ENCODE data around the gene NFATC3.

Gene NFATC3

DNA sequence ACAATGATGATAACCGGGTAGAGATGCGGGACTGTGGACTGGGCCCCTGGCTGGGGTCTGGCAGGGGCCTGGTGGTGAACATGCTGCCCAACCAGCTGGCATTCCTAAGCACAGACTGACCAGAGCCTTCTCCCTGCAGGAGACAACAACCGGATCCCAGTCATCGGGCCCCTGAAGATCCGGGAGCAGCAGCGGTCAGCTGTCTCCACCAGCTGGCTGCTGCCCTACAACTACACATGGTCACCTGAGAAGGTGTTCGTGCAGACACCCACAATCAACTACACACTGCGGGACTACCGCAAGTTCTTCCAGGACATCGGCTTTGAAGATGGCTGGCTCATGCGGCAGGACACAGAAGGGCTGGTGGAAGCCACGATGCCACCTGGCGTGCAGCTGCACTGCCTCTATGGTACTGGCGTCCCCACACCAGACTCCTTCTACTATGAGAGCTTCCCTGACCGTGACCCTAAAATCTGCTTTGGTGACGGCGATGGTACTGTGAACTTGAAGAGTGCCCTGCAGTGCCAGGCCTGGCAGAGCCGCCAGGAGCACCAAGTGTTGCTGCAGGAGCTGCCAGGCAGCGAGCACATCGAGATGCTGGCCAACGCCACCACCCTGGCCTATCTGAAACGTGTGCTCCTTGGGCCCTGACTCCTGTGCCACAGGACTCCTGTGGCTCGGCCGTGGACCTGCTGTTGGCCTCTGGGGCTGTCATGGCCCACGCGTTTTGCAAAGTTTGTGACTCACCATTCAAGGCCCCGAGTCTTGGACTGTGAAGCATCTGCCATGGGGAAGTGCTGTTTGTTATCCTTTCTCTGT is 174.0 kb downstream of the NFATC3 start:
- no peak for TF ChIP-seq SUZ12 (IDR thresholded peaks at IDR 0.05)
- POLR2A ChIA-PET: no interaction called here
- DNase-seq (ENCODE audit: extremely low spot score): no peak
- CTCF ChIA-PET: interaction anchor here (0.7 to 2.7 kb wide), 2 partner anchors 45 to 69 kb away, joined by 3 to 16 read pairs; no protein-coding TSS in a partner anchor

DNA sequence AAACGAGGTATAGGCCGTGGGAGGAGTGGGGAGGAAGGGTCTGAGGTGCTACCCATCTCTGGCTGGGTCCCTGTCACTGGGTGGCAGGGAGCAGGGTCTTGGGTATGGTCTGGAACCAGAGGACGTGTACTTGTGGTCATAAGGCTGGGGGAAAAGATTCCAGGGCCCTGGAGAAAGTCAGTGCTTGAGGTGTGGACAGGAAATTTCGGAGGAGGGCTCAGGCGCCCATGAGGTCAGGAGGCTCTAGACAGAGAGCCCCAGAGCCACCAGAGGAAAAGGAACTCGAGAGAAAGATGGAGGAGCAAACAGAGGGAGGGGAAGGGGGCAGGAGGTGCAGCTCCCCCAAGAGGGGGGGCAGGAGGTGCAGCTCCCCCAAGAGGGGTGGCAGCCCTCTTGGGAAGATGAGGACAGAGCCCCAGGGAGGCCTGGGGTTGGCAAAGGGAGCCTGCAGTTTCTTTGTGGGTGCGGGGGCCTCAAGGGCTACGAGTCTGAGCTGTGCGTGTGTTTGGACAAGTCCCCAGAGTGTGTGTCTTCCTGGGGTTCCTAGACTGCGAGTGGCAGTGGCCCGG is 178.5 kb downstream of the NFATC3 start:
- TF ChIP-seq ARNT (IDR thresholded peaks at IDR 0.05) (no peak), BHLHE40 (IDR thresholded peaks at IDR 0.05; ENCODE audit: borderline replicate concordance) (no peak), NFRKB (IDR thresholded peaks at IDR 0.05) (no peak), FOXA1 (IDR thresholded peaks at IDR 0.05) (no peak), ELF4 (IDR thresholded peaks at IDR 0.05) (no peak)
- POLR2A ChIA-PET: interaction anchor here (0.7 to 3.6 kb wide), 16 partner anchors 9 to 241 kb away, joined by 3 to 35 read pairs (median 4); partner anchors contain the start of genes DDX28, DUS2, PLA2G15 and PRMT7
- CTCF ChIA-PET: interaction anchor here (0.6 to 2.2 kb wide), 19 partner anchors 9 to 258 kb away, joined by 3 to 28 read pairs (median 5); partner anchors contain the start of genes PLA2G15, PRMT7 and SLC7A6OS

DNA sequence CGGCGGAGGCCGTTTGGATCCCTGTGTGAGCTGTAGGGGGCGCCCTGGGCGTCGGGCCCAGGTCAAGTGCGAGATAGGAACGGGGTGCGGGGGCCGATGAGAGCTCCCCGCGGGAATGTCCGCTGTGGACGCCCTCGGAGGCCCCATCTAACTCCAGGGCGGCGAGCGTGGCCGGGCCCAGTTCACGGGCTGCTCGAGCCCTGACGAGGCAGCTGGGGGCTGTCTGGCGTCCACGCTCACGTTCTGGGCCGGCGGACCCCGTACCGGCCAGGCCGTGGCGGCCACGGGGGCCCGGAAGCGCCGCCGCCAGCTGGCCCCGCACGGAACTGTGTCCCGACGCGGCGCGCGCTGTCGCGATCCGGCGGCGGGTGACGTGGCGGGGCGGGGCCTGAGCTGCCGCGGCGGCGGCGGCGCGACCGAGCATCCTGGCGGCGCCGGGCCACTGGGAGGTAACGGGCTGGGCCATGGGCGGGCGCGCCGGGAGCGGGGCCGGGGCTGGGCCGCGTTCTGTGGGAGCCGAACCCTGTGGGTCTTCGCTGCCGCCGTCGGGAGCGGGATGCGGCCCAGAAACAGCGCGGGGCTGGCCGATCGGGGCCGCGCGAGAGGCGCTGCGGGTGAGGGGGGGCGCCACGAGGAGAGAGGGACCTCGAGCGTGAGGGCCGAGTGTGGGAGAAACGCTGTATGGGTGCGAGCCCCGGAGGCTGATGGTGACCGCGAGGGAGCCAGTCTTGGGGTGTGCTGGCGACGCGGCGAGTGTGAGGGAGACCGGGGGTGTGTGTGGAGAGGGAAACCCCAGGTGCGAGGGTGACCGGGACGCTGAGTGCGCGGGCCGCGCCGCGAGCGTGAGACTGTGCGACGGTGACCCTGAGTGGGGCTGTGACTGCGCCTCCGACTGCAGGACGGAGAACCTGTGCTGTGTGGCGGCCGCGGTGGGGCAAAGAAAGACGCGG is 179.2 kb downstream of the NFATC3 start, which contains the start of gene SLC7A6:
Gene SLC7A6 (plus strand): TSS at position 399 of the 950 bp plus-strand sequence. CDS start 10,201 bp downstream, outside the sequence.
- TF ChIP-seq ARNT (IDR thresholded peaks at IDR 0.05) (0 out of 2 replicates have a peak, but pooled peaks have one; percentile 40), CTBP1 (IDR thresholded peaks at IDR 0.05; ENCODE audit: borderline replicate concordance) (no peak), ELF4 (IDR thresholded peaks at IDR 0.05) (no peak), FOXM1 (IDR thresholded peaks at IDR 0.05; ENCODE audit: borderline replicate concordance) (peak; percentile 59; the same call in 1 of the 2 replicates), SP1 (IDR thresholded peaks at IDR 0.05) (no peak), L3MBTL2 (conservative IDR thresholded peaks at IDR 0.05) (peak; percentile 83), BHLHE40 (IDR thresholded peaks at IDR 0.05; ENCODE audit: borderline replicate concordance) (no peak)
- POLR2A ChIA-PET: interaction anchor here (0.7 to 3.6 kb wide), 17 partner anchors 9 to 242 kb away, joined by 3 to 35 read pairs (median 4); partner anchors contain the start of genes DDX28, DUS2, PLA2G15 and PRMT7
- CTCF ChIA-PET: interaction anchor here (0.6 to 2.2 kb wide), 19 partner anchors 8 to 257 kb away, joined by 3 to 28 read pairs (median 4); partner anchors contain the start of genes PLA2G15, PRMT7 and SLC7A6OS
- DNase-seq (ENCODE audit: extremely low spot score): peak; percentile 79

More for the DNA sequence above, 178.5 kb downstream of the NFATC3 start:
- DNase-seq (ENCODE audit: extremely low spot score): no peak

DNA sequence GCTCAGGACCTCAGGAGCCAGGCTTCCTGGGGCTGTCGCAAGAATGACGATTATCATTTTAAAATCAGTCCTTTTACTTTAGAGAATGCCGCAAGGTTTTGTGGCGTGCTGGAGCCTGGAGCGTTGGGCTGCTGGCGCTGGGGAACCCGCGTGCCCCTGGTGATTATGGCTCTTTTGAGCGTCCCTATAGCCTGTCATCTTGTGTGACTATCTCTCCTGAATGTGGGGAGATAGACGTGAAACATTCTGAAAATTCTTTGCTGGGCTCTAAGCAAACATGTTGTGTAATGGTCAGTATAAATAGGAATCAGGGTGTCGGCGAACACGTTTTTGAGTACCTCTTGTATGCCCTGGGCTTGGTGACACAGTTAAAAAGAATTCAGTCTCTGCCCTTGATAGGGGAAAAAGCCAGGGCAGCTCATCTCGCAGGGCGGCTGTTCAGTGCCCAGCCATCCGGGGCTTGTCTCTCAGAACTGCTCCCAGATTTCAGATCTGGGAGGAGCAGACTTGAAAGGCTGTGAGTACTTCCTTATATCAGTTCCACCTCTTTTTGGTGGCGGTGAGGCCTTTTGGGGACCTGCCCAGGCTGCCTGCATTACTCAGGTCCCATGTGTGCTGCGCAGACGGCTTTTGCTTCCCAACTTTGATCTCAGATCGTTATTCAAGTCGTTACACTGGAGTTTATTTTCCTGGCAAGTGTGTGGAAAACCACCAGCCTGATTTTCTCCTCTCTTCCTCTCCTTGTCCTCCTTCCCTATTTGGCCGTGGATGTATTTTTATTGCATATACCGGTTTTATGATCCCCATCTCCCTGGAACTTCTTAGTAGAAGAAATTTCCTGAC is 180.1 kb downstream of the NFATC3 start:
- CTCF ChIA-PET: interaction anchor here (2.2 kb wide), 1 partner anchor 63 kb away, joined by 28 read pairs; no protein-coding TSS in a partner anchor
- TF ChIP-seq SUZ12 (IDR thresholded peaks at IDR 0.05) (no peak), ARNT (IDR thresholded peaks at IDR 0.05) (no peak), FOXK2 (IDR thresholded peaks at IDR 0.05) (no peak), NFRKB (IDR thresholded peaks at IDR 0.05) (no peak), ZNF384 (IDR thresholded peaks at IDR 0.05) (no peak), HDGF (IDR thresholded peaks at IDR 0.05; ENCODE audit: borderline replicate concordance) (no peak), ELF4 (IDR thresholded peaks at IDR 0.05) (no peak), LEF1 (IDR thresholded peaks at IDR 0.05; ENCODE audit: borderline replicate concordance) (no peak), BHLHE40 (IDR thresholded peaks at IDR 0.05; ENCODE audit: borderline replicate concordance) (no peak), SP1 (IDR thresholded peaks at IDR 0.05) (no peak), FOXM1 (IDR thresholded peaks at IDR 0.05; ENCODE audit: borderline replicate concordance) (no peak)
- POLR2A ChIA-PET: interaction anchor here (1.1 to 3.6 kb wide), 2 partner anchors 20 to 46 kb away, joined by 3 to 35 read pairs; partner anchors contain the start of genes PLA2G15, PRMT7 and SLC7A6OS
- peak; percentile 32 for DNase-seq (ENCODE audit: extremely low spot score)

DNA sequence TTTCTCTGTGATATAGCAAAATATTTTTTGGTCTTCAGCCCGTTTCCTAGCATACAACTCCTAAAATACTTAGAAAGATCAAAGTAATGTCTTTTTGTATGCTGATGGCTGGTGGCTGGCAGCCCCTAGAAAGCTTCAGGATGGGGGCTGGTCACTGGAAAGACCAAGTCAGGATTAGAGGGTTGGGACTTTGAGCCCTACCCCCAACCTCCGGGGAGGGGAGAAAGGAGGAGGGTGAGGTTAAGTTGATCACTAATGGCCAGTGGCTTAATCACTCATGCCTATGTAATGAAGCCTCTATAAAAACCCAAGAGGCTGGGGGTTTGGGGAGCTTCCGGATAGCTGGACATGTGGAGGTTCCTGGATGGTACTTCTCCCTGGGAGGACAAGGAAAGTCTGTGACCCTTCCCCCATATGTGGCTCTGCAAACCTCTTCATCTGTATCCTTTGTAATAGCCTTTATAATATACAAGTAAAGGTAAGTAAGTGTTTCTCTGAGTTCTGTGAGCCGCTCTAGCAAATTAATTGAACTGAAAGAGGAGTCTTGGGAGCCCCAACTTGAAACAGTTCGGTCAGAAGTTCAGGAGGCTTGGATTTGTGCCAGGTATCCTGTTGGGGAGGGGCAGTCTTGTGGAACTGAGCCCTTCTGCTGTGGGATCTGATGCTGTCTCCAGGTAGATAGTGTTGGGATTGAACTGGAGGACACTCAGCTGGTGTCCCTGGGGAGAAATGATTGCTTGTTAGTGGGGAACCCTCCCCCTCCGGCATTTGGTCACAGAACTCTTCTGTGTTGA is 182.6 kb downstream of the NFATC3 start:
- no peak for TF ChIP-seq NFRKB (IDR thresholded peaks at IDR 0.05)
- no peak for TF ChIP-seq ARNT (IDR thresholded peaks at IDR 0.05)
- no peak for TF ChIP-seq LEF1 (IDR thresholded peaks at IDR 0.05; ENCODE audit: borderline replicate concordance)
- no peak for TF ChIP-seq SP1 (IDR thresholded peaks at IDR 0.05)
- TF ChIP-seq, protein P1, sequence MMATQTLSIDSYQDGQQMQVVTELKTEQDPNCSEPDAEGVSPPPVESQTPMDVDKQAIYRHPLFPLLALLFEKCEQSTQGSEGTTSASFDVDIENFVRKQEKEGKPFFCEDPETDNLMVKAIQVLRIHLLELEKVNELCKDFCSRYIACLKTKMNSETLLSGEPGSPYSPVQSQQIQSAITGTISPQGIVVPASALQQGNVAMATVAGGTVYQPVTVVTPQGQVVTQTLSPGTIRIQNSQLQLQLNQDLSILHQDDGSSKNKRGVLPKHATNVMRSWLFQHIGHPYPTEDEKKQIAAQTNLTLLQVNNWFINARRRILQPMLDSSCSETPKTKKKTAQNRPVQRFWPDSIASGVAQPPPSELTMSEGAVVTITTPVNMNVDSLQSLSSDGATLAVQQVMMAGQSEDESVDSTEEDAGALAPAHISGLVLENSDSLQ (IDR thresholded peaks at IDR 0.05): no peak
- no peak for TF ChIP-seq CTBP1 (IDR thresholded peaks at IDR 0.05; ENCODE audit: borderline replicate concordance)
- TF ChIP-seq FOXK2 (IDR thresholded peaks at IDR 0.05): no peak
- TF ChIP-seq BHLHE40 (IDR thresholded peaks at IDR 0.05; ENCODE audit: borderline replicate concordance): no peak
- TF ChIP-seq ELF4 (IDR thresholded peaks at IDR 0.05): no peak
- no peak for TF ChIP-seq L3MBTL2 (conservative IDR thresholded peaks at IDR 0.05)
- TF ChIP-seq HDGF (IDR thresholded peaks at IDR 0.05; ENCODE audit: borderline replicate concordance): no peak
- TF ChIP-seq FOXA1 (IDR thresholded peaks at IDR 0.05): no peak
- no peak for TF ChIP-seq TARDBP (IDR thresholded peaks at IDR 0.05)
- POLR2A ChIA-PET: interaction anchor here (1.9 kb wide), 1 partner anchor 43 kb away, joined by 9 read pairs; the partner anchor contains the start of genes PRMT7 and SLC7A6OS
- CTCF ChIA-PET: no interaction called here
- no peak for DNase-seq (ENCODE audit: extremely low spot score)

Measured in HEK293T (cell line).